WTC11 (cell line): ENCODE results near the gene TPGS1. TPM values are rescaled to one million over a fixed set of nuclear protein-coding genes. Genes with fewer than 3 reads are reported as not detected.
A peak's percentile ranks its signal among the peaks of the same experiment; 100 is the strongest.

Source experiments
- ATAC-seq: fragments of 200-7000 bp; cut with Tn5 transposase; 2 replicates; pipeline ENCODE4 v1.10.0; 2021; ENCODE audit warnings: mild to moderate bottlenecking, moderate library complexity
- CTCF ChIA-PET: fragments of 300-600 bp; sonication (Branson Sonifier 250); formaldehyde crosslinking; loops from one replicate; lab custom pipeline; 2021; ENCODE audit warnings: antibody characterized with exemption; lab: Charles Lee
- POLR2A ChIA-PET: fragments of 350-600 bp; sonication (Branson Sonifier 250); formaldehyde crosslinking; loops from one replicate; lab custom pipeline; 2021; ENCODE audit warnings: antibody characterized with exemption; lab: Charles Lee
- DNase-seq: peaks from one replicate; pipeline ENCODE4 v3.0.0; 2021; ENCODE audit warnings: low spot score
- H3K27ac Mint-ChIP-seq: 2 replicates; pipeline ENCODE4 v1.8.0; 2021; ENCODE audit warnings: mixed read lengths
- H3K27me3 Mint-ChIP-seq: 2 replicates; pipeline ENCODE4 v1.8.0; 2021; ENCODE audit warnings: low read depth, mild to moderate bottlenecking, moderate library complexity, mixed read lengths
- H3K36me3 Mint-ChIP-seq: 2 replicates; pipeline ENCODE4 v1.8.0; 2021; ENCODE audit warnings: mixed read lengths
- H3K4me1 Mint-ChIP-seq: 2 replicates; pipeline ENCODE4 v1.8.0; 2022; ENCODE audit warnings: mixed read lengths
- H3K4me3 Mint-ChIP-seq: 2 replicates; pipeline ENCODE4 v1.8.0; 2021; ENCODE audit warnings: mild to moderate bottlenecking, moderate library complexity, mixed read lengths
- H3K9me3 Mint-ChIP-seq: 2 replicates; pipeline ENCODE4 v1.8.0; 2021; ENCODE audit warnings: mixed read lengths
- ETV6 ChIP-seq: sonication (generic); formaldehyde crosslinking; IDR thresholded peaks from 2 replicates; pipeline ENCODE4 v1.8.1; 2022; ENCODE audit warnings: mild to moderate bottlenecking, missing genetic modification reagents
- FOXK1 ChIP-seq: sonication (generic); formaldehyde crosslinking; IDR thresholded peaks from 2 replicates; pipeline ENCODE4 v1.8.0; 2022; ENCODE audit warnings: mild to moderate bottlenecking, moderate library complexity, missing genetic modification reagents
- FOXP1 ChIP-seq: sonication (generic); formaldehyde crosslinking; IDR thresholded peaks from 2 replicates; pipeline ENCODE4 v1.8.0; 2022; ENCODE audit warnings: missing genetic modification reagents, mild to moderate bottlenecking, moderate library complexity, borderline replicate concordance
- IRF2 ChIP-seq: sonication (generic); formaldehyde crosslinking; IDR thresholded peaks from 2 replicates; pipeline ENCODE4 v1.8.0; 2022; ENCODE audit warnings: low read depth, missing genetic modification reagents, borderline replicate concordance
- MXD4 ChIP-seq: fragments of 250-450 bp; sonication (Bioruptor Pico); IDR thresholded peaks from 2 replicates; pipeline ENCODE4 v1.8.0; 2021; ENCODE audit warnings: mild to moderate bottlenecking, moderate library complexity, borderline replicate concordance
- MYBL2 ChIP-seq: sonication (generic); formaldehyde crosslinking; IDR thresholded peaks from 2 replicates; pipeline ENCODE4 v1.8.1; 2023; ENCODE audit warnings: mild to moderate bottlenecking, moderate library complexity, missing genetic modification reagents
- NFYB ChIP-seq: sonication (generic); formaldehyde crosslinking; conservative IDR thresholded peaks from 2 replicates; pipeline ENCODE4 v1.8.0; 2022; ENCODE audit warnings: low read depth, missing genetic modification reagents
- SP1 ChIP-seq: sonication (generic); formaldehyde crosslinking; conservative IDR thresholded peaks from 2 replicates; pipeline ENCODE4 v1.8.1; 2022; ENCODE audit warnings: missing genetic modification reagents
- TP53 ChIP-seq: sonication (generic); formaldehyde crosslinking; IDR thresholded peaks from 2 replicates; pipeline ENCODE4 v1.8.1; 2023; ENCODE audit warnings: mild to moderate bottlenecking, missing genetic modification reagents
- ZNF121 ChIP-seq: sonication (generic); formaldehyde crosslinking; IDR thresholded peaks from 2 replicates; pipeline ENCODE4 v1.8.0; 2023; ENCODE audit warnings: missing genetic modification reagents
- ZNF138 ChIP-seq: sonication (generic); formaldehyde crosslinking; conservative IDR thresholded peaks from 2 replicates; pipeline ENCODE4 v1.8.1; 2022; ENCODE audit warnings: mild to moderate bottlenecking, moderate library complexity, missing genetic modification reagents
- total RNA-seq: library from RNA; stranded (reverse); gene quantifications from 3 replicates; pipeline ENCODE4 v1.2.3, GENCODE V29; 2021
- TF ChIP-seq, protein P1 (sequence below): fragments of 250-450 bp; sonication (Bioruptor Pico); IDR thresholded peaks from 2 replicates; pipeline ENCODE4 v2.1.2; 2022; ENCODE audit warnings: mild to moderate bottlenecking, moderate library complexity
- TF ChIP-seq, protein P2 (sequence below): sonication (generic); formaldehyde crosslinking; IDR thresholded peaks from 2 replicates; pipeline ENCODE4 v1.8.1; 2023; ENCODE audit warnings: mild to moderate bottlenecking, missing genetic modification reagents
- TF ChIP-seq, protein P3 (sequence below): sonication (generic); formaldehyde crosslinking; IDR thresholded peaks from 2 replicates; pipeline ENCODE4 v1.8.0; 2022; ENCODE audit warnings: mild to moderate bottlenecking, missing genetic modification reagents
- TF ChIP-seq, protein P4 (sequence below): sonication (generic); formaldehyde crosslinking; IDR thresholded peaks from 2 replicates; pipeline ENCODE4 v1.8.1; 2022; ENCODE audit warnings: mild to moderate bottlenecking, missing genetic modification reagents, moderate library complexity, borderline replicate concordance
- TF ChIP-seq, protein P5 (sequence below): sonication (generic); formaldehyde crosslinking; IDR thresholded peaks from 2 replicates; pipeline ENCODE4 v1.8.1; 2023; ENCODE audit warnings: mild to moderate bottlenecking, moderate library complexity, missing genetic modification reagents
- TF ChIP-seq, protein P6 (sequence below): sonication (generic); formaldehyde crosslinking; IDR thresholded peaks from 2 replicates; pipeline ENCODE4 v1.8.0; 2023; ENCODE audit warnings: missing genetic modification reagents
- TF ChIP-seq, protein P7 (sequence below): fragments of 200-600 bp; IDR thresholded peaks from 2 replicates; pipeline ENCODE4 v1.8.0; 2022; ENCODE audit warnings: antibody characterized with exemption
- TF ChIP-seq, protein P8 (sequence below): sonication (generic); formaldehyde crosslinking; IDR thresholded peaks from 2 replicates; pipeline ENCODE4 v1.8.1; 2022; ENCODE audit warnings: low read depth, missing genetic modification reagents, borderline replicate concordance
- TF ChIP-seq, protein P9 (sequence below): fragments of 250-450 bp; sonication (Bioruptor Pico); IDR thresholded peaks from 2 replicates; pipeline ENCODE4 v1.9.0; 2021; ENCODE audit warnings: mild to moderate bottlenecking

TPGS1 gene
- total RNA-seq, 1 experiment from 2014 or later = 18.8 TPM

DNA sequence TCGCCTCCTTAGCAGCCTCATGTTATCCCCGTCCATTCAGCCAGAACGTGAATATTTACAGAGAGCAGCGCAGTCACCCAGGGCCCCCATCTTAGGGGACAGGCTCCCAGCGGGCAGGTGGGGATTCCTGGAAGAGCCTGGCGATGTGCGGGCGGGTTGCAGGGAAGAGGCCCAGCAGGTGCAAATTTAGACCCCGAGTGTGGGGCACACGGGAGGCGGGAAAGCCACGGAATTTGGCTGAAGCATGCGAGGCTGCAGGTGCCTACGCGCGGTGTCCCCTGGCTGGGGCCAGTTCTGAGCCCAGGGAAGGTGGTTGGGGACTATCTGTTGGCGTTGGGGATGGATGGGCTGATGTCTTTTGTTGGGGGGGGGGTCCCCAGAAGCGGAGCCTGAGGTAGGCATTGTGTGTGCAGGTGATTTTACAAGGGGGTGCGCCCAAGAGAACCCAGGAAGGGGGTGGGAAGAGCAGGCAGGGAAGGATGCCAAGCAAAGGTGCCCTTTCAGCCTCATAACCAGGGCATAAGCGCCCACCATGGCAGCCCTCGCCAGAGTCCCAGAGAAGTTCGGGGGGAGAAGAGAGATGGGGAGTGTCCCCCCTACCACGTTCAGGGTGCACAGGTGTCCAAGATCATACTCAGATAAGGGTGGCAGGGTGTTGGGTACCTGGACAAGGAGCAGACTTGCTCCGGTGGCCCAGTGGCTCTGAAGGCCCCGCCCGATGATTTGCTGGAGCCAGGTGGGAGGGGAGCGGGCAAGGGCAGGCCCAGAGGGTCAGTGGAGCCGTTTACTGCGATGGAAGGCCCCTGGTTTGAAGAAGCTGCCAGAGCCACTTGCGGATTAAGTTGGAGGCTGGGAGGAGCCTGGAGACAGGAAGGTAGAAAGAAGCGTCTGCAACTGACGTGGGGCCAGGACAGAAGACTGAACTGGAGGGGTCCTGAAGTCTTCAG lies 1.2 kb downstream of the TPGS1 start (continued):
- TF ChIP-seq, protein P1, sequence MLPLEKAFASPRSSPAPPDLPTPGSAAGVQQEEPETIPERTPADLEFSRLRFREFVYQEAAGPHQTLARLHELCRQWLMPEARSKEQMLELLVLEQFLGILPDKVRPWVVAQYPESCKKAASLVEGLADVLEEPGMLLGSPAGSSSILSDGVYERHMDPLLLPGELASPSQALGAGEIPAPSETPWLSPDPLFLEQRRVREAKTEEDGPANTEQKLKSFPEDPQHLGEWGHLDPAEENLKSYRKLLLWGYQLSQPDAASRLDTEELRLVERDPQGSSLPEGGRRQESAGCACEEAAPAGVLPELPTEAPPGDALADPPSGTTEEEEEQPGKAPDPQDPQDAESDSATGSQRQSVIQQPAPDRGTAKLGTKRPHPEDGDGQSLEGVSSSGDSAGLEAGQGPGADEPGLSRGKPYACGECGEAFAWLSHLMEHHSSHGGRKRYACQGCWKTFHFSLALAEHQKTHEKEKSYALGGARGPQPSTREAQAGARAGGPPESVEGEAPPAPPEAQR (CRISPR knock-in tag) = no peak
- TF ChIP-seq, protein P2, sequence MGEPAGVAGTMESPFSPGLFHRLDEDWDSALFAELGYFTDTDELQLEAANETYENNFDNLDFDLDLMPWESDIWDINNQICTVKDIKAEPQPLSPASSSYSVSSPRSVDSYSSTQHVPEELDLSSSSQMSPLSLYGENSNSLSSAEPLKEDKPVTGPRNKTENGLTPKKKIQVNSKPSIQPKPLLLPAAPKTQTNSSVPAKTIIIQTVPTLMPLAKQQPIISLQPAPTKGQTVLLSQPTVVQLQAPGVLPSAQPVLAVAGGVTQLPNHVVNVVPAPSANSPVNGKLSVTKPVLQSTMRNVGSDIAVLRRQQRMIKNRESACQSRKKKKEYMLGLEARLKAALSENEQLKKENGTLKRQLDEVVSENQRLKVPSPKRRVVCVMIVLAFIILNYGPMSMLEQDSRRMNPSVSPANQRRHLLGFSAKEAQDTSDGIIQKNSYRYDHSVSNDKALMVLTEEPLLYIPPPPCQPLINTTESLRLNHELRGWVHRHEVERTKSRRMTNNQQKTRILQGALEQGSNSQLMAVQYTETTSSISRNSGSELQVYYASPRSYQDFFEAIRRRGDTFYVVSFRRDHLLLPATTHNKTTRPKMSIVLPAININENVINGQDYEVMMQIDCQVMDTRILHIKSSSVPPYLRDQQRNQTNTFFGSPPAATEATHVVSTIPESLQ (CRISPR knock-in tag) = no peak
- TF ChIP-seq TP53 = no peak
- TF ChIP-seq, protein P3, sequence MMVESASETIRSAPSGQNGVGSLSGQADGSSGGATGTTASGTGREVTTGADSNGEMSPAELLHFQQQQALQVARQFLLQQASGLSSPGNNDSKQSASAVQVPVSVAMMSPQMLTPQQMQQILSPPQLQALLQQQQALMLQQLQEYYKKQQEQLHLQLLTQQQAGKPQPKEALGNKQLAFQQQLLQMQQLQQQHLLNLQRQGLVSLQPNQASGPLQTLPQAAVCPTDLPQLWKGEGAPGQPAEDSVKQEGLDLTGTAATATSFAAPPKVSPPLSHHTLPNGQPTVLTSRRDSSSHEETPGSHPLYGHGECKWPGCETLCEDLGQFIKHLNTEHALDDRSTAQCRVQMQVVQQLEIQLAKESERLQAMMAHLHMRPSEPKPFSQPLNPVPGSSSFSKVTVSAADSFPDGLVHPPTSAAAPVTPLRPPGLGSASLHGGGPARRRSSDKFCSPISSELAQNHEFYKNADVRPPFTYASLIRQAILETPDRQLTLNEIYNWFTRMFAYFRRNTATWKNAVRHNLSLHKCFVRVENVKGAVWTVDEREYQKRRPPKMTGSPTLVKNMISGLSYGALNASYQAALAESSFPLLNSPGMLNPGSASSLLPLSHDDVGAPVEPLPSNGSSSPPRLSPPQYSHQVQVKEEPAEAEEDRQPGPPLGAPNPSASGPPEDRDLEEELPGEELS (CRISPR knock-in tag) = no peak
- TF ChIP-seq, protein P4, sequence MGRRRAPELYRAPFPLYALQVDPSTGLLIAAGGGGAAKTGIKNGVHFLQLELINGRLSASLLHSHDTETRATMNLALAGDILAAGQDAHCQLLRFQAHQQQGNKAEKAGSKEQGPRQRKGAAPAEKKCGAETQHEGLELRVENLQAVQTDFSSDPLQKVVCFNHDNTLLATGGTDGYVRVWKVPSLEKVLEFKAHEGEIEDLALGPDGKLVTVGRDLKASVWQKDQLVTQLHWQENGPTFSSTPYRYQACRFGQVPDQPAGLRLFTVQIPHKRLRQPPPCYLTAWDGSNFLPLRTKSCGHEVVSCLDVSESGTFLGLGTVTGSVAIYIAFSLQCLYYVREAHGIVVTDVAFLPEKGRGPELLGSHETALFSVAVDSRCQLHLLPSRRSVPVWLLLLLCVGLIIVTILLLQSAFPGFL (CRISPR knock-in tag) = no peak

DNA sequence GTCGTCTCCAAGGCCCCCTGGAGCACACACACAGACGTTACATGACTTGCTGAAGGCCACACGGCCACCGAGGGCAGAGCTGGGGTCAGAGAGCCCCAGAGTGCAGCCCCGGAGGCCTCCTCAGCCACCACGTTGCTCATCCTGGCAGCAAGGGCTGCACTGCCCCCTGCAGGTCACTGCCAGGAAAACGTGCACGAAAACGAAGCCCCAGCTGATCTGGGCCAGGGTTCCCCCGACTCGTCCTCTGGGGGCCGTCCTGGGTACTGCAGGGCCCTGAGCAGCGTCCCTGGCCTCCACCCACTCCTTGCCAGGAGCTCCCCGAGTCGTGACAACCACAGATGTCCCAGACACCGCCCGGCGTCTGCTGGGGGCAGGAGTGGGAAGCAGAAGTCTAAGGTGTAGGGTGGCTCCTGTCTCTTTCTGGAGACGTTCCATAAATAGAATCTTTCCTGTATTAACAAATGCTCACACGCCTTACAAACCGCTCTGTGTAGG lies 3.4 kb downstream of the TPGS1 start:
- ChIA-PET POLR2A (interaction anchor here (0.7 to 1.6 kb wide), 5 partner anchors 8 to 121 kb away, joined by 4 to 6 read pairs (median 4); partner anchors contain the start of gene BSG), CTCF (interaction anchor here (0.6 to 3.6 kb wide), 56 partner anchors 8 to 962 kb away, joined by 3 to 82 read pairs (median 4); partner anchors contain the start of genes BSG, C2CD4C, CDC34 and MADCAM1)
- H3K4me3 Mint-ChIP-seq = peak overlapping the region; percentile 53
- peaks cover 10% of the 10 kb centered on the region for H3K27me3 Mint-ChIP-seq
- H3K27ac Mint-ChIP-seq = no peak overlapping the region
- peak; percentile 96 for DNase-seq
- H3K4me1 Mint-ChIP-seq = peaks cover 18% of the 10 kb centered on the region
- peaks cover 8% of the 10 kb centered on the region; the same call in 1 of the 2 replicates for H3K9me3 Mint-ChIP-seq
- peak; percentile 42 for ATAC-seq
- peaks cover 13% of the 10 kb centered on the region for H3K36me3 Mint-ChIP-seq
- peak; percentile 65; the same call in 1 of the 2 replicates for TF ChIP-seq FOXP1 (CRISPR knock-in tag)
- TF ChIP-seq ETV6 (CRISPR knock-in tag) = no peak
- TF ChIP-seq, protein P5, sequence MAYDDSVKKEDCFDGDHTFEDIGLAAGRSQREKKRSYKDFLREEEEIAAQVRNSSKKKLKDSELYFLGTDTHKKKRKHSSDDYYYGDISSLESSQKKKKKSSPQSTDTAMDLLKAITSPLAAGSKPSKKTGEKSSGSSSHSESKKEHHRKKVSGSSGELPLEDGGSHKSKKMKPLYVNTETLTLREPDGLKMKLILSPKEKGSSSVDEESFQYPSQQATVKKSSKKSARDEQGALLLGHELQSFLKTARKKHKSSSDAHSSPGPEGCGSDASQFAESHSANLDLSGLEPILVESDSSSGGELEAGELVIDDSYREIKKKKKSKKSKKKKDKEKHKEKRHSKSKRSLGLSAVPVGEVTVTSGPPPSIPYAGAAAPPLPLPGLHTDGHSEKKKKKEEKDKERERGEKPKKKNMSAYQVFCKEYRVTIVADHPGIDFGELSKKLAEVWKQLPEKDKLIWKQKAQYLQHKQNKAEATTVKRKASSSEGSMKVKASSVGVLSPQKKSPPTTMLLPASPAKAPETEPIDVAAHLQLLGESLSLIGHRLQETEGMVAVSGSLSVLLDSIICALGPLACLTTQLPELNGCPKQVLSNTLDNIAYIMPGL (CRISPR knock-in tag) = peak; percentile 59; the same call in 1 of the 2 replicates
- peak; percentile 53; the same call in 1 of the 2 replicates for TF ChIP-seq SP1 (CRISPR knock-in tag)
- TF ChIP-seq, protein P6, sequence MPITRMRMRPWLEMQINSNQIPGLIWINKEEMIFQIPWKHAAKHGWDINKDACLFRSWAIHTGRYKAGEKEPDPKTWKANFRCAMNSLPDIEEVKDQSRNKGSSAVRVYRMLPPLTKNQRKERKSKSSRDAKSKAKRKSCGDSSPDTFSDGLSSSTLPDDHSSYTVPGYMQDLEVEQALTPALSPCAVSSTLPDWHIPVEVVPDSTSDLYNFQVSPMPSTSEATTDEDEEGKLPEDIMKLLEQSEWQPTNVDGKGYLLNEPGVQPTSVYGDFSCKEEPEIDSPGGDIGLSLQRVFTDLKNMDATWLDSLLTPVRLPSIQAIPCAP (CRISPR knock-in tag) = no peak
- TF ChIP-seq IRF2 (CRISPR knock-in tag) = no peak
- TF ChIP-seq, protein P7, sequence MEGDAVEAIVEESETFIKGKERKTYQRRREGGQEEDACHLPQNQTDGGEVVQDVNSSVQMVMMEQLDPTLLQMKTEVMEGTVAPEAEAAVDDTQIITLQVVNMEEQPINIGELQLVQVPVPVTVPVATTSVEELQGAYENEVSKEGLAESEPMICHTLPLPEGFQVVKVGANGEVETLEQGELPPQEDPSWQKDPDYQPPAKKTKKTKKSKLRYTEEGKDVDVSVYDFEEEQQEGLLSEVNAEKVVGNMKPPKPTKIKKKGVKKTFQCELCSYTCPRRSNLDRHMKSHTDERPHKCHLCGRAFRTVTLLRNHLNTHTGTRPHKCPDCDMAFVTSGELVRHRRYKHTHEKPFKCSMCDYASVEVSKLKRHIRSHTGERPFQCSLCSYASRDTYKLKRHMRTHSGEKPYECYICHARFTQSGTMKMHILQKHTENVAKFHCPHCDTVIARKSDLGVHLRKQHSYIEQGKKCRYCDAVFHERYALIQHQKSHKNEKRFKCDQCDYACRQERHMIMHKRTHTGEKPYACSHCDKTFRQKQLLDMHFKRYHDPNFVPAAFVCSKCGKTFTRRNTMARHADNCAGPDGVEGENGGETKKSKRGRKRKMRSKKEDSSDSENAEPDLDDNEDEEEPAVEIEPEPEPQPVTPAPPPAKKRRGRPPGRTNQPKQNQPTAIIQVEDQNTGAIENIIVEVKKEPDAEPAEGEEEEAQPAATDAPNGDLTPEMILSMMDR = peak; percentile 99
- TF ChIP-seq, protein P8, sequence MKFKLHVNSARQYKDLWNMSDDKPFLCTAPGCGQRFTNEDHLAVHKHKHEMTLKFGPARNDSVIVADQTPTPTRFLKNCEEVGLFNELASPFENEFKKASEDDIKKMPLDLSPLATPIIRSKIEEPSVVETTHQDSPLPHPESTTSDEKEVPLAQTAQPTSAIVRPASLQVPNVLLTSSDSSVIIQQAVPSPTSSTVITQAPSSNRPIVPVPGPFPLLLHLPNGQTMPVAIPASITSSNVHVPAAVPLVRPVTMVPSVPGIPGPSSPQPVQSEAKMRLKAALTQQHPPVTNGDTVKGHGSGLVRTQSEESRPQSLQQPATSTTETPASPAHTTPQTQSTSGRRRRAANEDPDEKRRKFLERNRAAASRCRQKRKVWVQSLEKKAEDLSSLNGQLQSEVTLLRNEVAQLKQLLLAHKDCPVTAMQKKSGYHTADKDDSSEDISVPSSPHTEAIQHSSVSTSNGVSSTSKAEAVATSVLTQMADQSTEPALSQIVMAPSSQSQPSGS (CRISPR knock-in tag) = no peak
- TF ChIP-seq FOXK1 (CRISPR knock-in tag) = 0 out of 2 replicates have a peak, but pooled peaks have one; percentile 43
- no peak for TF ChIP-seq NFYB
- TF ChIP-seq ZNF121 (CRISPR knock-in tag) = no peak
- no peak for TF ChIP-seq MXD4 (CRISPR knock-in tag)
- TF ChIP-seq, protein P9, sequence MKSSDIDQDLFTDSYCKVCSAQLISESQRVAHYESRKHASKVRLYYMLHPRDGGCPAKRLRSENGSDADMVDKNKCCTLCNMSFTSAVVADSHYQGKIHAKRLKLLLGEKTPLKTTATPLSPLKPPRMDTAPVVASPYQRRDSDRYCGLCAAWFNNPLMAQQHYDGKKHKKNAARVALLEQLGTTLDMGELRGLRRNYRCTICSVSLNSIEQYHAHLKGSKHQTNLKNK (CRISPR knock-in tag) = no peak
- no peak for TF ChIP-seq ZNF138
- 0 out of 2 replicates have a peak, but pooled peaks have one; percentile 26 for TF ChIP-seq MYBL2 (CRISPR knock-in tag)
